Measurements from ENCODE around the gene SEC31B. TPM values are rescaled to one million over a fixed set of nuclear protein-coding genes. Genes with fewer than 3 reads are reported as not detected.

The SEC31B gene
- polyA plus RNA-seq, 1 donor (not counting 4 experiments of a cell fraction or from before 2014, with no cell fraction given): 4.9 TPM

DNA sequence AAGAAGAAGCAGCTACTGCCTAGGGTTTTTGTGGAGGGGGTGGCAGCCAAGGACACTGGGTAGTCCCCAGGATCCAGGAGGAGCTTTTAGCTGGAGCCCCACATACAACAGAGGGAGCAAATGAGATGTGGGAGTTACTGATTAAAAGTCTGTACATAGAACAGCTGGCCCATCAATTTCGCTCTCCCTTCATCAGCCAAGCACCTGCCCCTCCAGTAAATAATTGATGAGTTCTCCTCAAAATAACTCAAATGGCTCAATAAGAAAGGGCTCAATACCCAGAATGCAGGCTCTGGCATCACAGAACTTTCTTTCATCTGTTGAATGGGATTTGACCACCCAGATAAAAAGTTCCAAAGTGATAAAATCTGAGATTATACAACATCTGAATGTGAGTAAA, 72.0 kb downstream of the SEC31B start:
- Histone ChIP-seq H3K27ac (ENCODE audit: control insufficient read depth, insufficient read depth, low read length) (no peak overlapping the region), H3K27me3 (ENCODE audit: control insufficient read depth, extremely low read depth, insufficient read depth, low read length) (no peaks in the 10 kb centered on the region), H3K4me2 (ENCODE audit: control insufficient read depth, extremely low read depth, insufficient read depth, low read depth, low read length) (no peak overlapping the region), H3K9ac (ENCODE audit: control insufficient read depth, extremely low read depth, insufficient read depth, low read length) (no peak overlapping the region), H3K4me3 (ENCODE audit: control insufficient read depth in 2 of 3, extremely low read depth in 1 of 3, insufficient read depth in 2 of 3, low read depth in 1 of 3, low read length in 3 of 3) (no peak overlapping the region), H4K20me1 (ENCODE audit: control insufficient read depth, extremely low read depth, insufficient read depth, low read length) (no peaks in the 10 kb centered on the region), H3K4me1 (ENCODE audit: control insufficient read depth, extremely low read depth, insufficient read depth, low read length) (no peaks in the 10 kb centered on the region), H3K9me1 (ENCODE audit: control insufficient read depth, extremely low read depth, insufficient read depth, low read length) (no peaks in the 10 kb centered on the region), H3K9me3 (ENCODE audit: control insufficient read depth, low read depth, low read length) (no peaks in the 10 kb centered on the region), H3K79me2 (ENCODE audit: control insufficient read depth, insufficient read depth, low read length) (no peaks in the 10 kb centered on the region), H2AFZ (ENCODE audit: control insufficient read depth, low read length) (no peak overlapping the region), H3K36me3 (ENCODE audit: control insufficient read depth in 2 of 2, extremely low read depth in 1 of 2, insufficient read depth in 2 of 2, low read length in 2 of 2) (no peaks in the 10 kb centered on the region)
- DNase-seq (ENCODE audit: low read depth, low spot score): no peak
- TF ChIP-seq EZH2 (IDR thresholded peaks at IDR 0.05; ENCODE audit: low read length): no peak
- TF ChIP-seq, protein P1, sequence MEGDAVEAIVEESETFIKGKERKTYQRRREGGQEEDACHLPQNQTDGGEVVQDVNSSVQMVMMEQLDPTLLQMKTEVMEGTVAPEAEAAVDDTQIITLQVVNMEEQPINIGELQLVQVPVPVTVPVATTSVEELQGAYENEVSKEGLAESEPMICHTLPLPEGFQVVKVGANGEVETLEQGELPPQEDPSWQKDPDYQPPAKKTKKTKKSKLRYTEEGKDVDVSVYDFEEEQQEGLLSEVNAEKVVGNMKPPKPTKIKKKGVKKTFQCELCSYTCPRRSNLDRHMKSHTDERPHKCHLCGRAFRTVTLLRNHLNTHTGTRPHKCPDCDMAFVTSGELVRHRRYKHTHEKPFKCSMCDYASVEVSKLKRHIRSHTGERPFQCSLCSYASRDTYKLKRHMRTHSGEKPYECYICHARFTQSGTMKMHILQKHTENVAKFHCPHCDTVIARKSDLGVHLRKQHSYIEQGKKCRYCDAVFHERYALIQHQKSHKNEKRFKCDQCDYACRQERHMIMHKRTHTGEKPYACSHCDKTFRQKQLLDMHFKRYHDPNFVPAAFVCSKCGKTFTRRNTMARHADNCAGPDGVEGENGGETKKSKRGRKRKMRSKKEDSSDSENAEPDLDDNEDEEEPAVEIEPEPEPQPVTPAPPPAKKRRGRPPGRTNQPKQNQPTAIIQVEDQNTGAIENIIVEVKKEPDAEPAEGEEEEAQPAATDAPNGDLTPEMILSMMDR (optimal IDR thresholded peaks at IDR 0.05 in 1 of 3, IDR thresholded peaks at IDR 0.05 in 1 of 3, conservative IDR thresholded peaks at IDR 0.05 in 1 of 3; ENCODE audit: extremely low read depth in 1 of 3, insufficient read depth in 2 of 3, low read length in 3 of 3): no peak
- FAIRE-seq: no peak
- dilution Hi-C loops (cut with MboI; ENCODE audit: extremely low pct_ligation_motif_present, low sequenced_read_pairs): loop anchor here (25.0 kb wide), 1 partner anchor 110 kb away; the partner anchor contains the start of genes PKD2L1 and SCD

DNA sequence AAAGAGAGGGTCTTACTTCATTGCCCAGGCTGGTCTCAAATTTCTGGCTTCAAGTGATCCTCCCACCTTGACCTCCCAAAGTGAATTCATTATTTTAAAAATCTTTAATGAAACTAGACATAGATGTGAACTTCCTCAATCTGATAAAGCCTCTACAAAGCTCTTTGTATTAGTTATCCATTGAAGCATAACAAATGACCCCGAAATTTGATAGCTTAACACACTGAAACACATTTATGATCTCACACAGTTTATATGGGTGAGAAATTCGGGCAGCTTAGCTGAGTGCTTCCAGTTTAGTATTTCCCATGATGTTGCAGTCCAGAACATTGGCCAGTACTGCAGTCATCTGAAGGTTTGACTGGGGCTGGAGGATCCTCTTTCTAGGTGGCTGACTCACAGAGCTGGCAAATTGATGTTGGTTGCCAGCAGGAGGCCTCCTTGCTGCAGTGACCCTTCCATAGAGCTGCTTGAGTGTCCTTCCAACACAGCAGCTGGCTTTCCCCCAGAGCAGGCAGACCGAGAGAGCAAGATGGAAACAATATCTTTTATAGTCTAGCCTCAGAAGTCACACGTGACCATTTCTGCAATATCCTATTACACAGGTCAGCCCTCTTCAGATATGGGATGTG, 73.4 kb downstream of the SEC31B start:
- H3K9ac ChIP-seq (ENCODE audit: control insufficient read depth, extremely low read depth, insufficient read depth, low read length): no peak overlapping the region
- no peaks in the 10 kb centered on the region for H3K9me1 ChIP-seq (ENCODE audit: control insufficient read depth, extremely low read depth, insufficient read depth, low read length)
- no peaks in the 10 kb centered on the region for H4K20me1 ChIP-seq (ENCODE audit: control insufficient read depth, extremely low read depth, insufficient read depth, low read length)
- no peak for FAIRE-seq
- H3K79me2 ChIP-seq (ENCODE audit: control insufficient read depth, insufficient read depth, low read length): no peaks in the 10 kb centered on the region
- H3K27me3 ChIP-seq (ENCODE audit: control insufficient read depth, extremely low read depth, insufficient read depth, low read length): no peaks in the 10 kb centered on the region
- H3K4me3 ChIP-seq (ENCODE audit: control insufficient read depth in 2 of 3, extremely low read depth in 1 of 3, insufficient read depth in 2 of 3, low read depth in 1 of 3, low read length in 3 of 3): no peak overlapping the region
- H3K4me2 ChIP-seq (ENCODE audit: control insufficient read depth, extremely low read depth, insufficient read depth, low read depth, low read length): no peak overlapping the region
- no peak for TF ChIP-seq EZH2 (IDR thresholded peaks at IDR 0.05; ENCODE audit: low read length)
- TF ChIP-seq, protein P1 (optimal IDR thresholded peaks at IDR 0.05 in 1 of 3, IDR thresholded peaks at IDR 0.05 in 1 of 3, conservative IDR thresholded peaks at IDR 0.05 in 1 of 3; ENCODE audit: extremely low read depth in 1 of 3, insufficient read depth in 2 of 3, low read length in 3 of 3): no peak
- H3K9me3 ChIP-seq (ENCODE audit: control insufficient read depth, low read depth, low read length): no peaks in the 10 kb centered on the region
- no peaks in the 10 kb centered on the region for H3K4me1 ChIP-seq (ENCODE audit: control insufficient read depth, extremely low read depth, insufficient read depth, low read length)
- DNase-seq (ENCODE audit: low read depth, low spot score): no peak
- no peak overlapping the region for H3K27ac ChIP-seq (ENCODE audit: control insufficient read depth, insufficient read depth, low read length)
- no peaks in the 10 kb centered on the region for H3K36me3 ChIP-seq (ENCODE audit: control insufficient read depth in 2 of 2, extremely low read depth in 1 of 2, insufficient read depth in 2 of 2, low read length in 2 of 2)
- H2AFZ ChIP-seq (ENCODE audit: control insufficient read depth, low read length): no peak overlapping the region
- dilution Hi-C loops (cut with MboI; ENCODE audit: extremely low pct_ligation_motif_present, low sequenced_read_pairs): loop anchor here (25.0 kb wide), 1 partner anchor 109 kb away; the partner anchor contains the start of genes PKD2L1 and SCD
